NB4 (cell line): ENCODE results near the gene PRR20A.

ENCODE experiments used
- CTCF ChIP-seq: IDR thresholded peaks from one replicate; pipeline ENCODE4 v1.5.1; 2012; ENCODE audit warnings: low read depth, low read length
- POLR2A ChIP-seq: IDR thresholded peaks from 2 replicates; pipeline ENCODE4 v1.6.1; 2011; ENCODE audit warnings: mild to moderate bottlenecking; ENCODE audit not compliant: insufficient read length; ENCODE audit errors: extremely low read depth

GRCh38 chr13:57137585-57137984, 3.1 kb upstream of the PRR20A start:
- TF ChIP-seq CTCF (no peak), POLR2A (no peak)
